Glutamatergic neuron (in vitro differentiated cells): Measurements from ENCODE around the gene CXCL1. TPM values are rescaled to one million over a fixed set of nuclear protein-coding genes. Genes with fewer than 3 reads are reported as not detected.

Experiments
- DNase-seq: peaks from one replicate; pipeline ENCODE4 v3.0.0; 2022
- H3K27ac Mint-ChIP-seq: one replicate; pipeline ENCODE4 v1.8.0; 2020; ENCODE audit warnings: mild to moderate bottlenecking, mixed read lengths, inconsistent platforms; ENCODE audit not compliant: unreplicated experiment
- H3K27me3 Mint-ChIP-seq: one replicate; pipeline ENCODE4 v1.8.0; 2020; ENCODE audit warnings: mild to moderate bottlenecking, moderate library complexity, mixed read lengths, inconsistent platforms; ENCODE audit not compliant: unreplicated experiment
- H3K36me3 Mint-ChIP-seq: one replicate; pipeline ENCODE4 v1.8.0; 2020; ENCODE audit warnings: mild to moderate bottlenecking, mixed read lengths, inconsistent platforms; ENCODE audit not compliant: unreplicated experiment
- H3K4me1 Mint-ChIP-seq: one replicate; pipeline ENCODE4 v1.8.0; 2020; ENCODE audit warnings: mild to moderate bottlenecking, low read depth, mixed read lengths, inconsistent platforms; ENCODE audit not compliant: unreplicated experiment
- H3K4me3 Mint-ChIP-seq: one replicate; pipeline ENCODE4 v1.8.0; 2020; ENCODE audit warnings: mild to moderate bottlenecking, mixed read lengths, inconsistent platforms; ENCODE audit not compliant: unreplicated experiment
- H3K9me3 Mint-ChIP-seq: one replicate; pipeline ENCODE4 v1.8.0; 2020; ENCODE audit warnings: mild to moderate bottlenecking, moderate library complexity, mixed read lengths, inconsistent platforms; ENCODE audit not compliant: unreplicated experiment
- CTCF ChIP-seq: fragments of 200-600 bp; sonication (generic); IDR thresholded peaks from one replicate; pipeline ENCODE4 v1.5.0; 2021; ENCODE audit not compliant: partially characterized antibody, unreplicated experiment
- total RNA-seq: library from RNA; stranded (reverse); fragmentation: NEBNext Ultra II Directional; extraction: Animal tissue kit (Norgen Biotek cat#: 25700); gene quantifications from one replicate; pipeline ENCODE4 v1.2.1, GENCODE V29; 2021; ENCODE audit not compliant: unreplicated experiment

The CXCL1 gene
- total RNA-seq, 1 donor from 2014 or later: not detected

GRCh38 chr4:73839715-73840114, 29.5 kb upstream of the CXCL1 start:
- no peaks in the 10 kb centered on the region for H3K9me3 Mint-ChIP-seq
- H3K36me3 Mint-ChIP-seq: no peaks in the 10 kb centered on the region
- H3K4me3 Mint-ChIP-seq: no peak overlapping the region

GRCh38 chr4:73841243-73841925, 27.8 kb upstream of the CXCL1 start:
- H3K4me3 Mint-ChIP-seq: no peak overlapping the region
- H3K9me3 Mint-ChIP-seq: no peaks in the 10 kb centered on the region
- DNase-seq: no peak
- no peaks in the 10 kb centered on the region for H3K4me1 Mint-ChIP-seq
- no peak for TF ChIP-seq CTCF
- no peaks in the 10 kb centered on the region for H3K36me3 Mint-ChIP-seq
- no peak overlapping the region for H3K27ac Mint-ChIP-seq
- peaks cover 2% of the 10 kb centered on the region for H3K27me3 Mint-ChIP-seq

More at GRCh38 chr4:73839715-73840114, 29.5 kb upstream of the CXCL1 start:
- H3K27me3 Mint-ChIP-seq: peaks cover 2% of the 10 kb centered on the region
- no peak for TF ChIP-seq CTCF
- no peak overlapping the region for H3K27ac Mint-ChIP-seq
- H3K4me1 Mint-ChIP-seq: no peaks in the 10 kb centered on the region
- DNase-seq: no peak

GRCh38 chr4:73842696-73843095, 26.5 kb upstream of the CXCL1 start:
- no peak for TF ChIP-seq CTCF
- H3K4me1 Mint-ChIP-seq: no peaks in the 10 kb centered on the region
- H3K4me3 Mint-ChIP-seq: no peak overlapping the region
- H3K27ac Mint-ChIP-seq: no peak overlapping the region
- H3K36me3 Mint-ChIP-seq: no peaks in the 10 kb centered on the region
- H3K27me3 Mint-ChIP-seq: no peaks in the 10 kb centered on the region
- H3K9me3 Mint-ChIP-seq: no peaks in the 10 kb centered on the region
- DNase-seq: no peak

GRCh38 chr4:73843369-73843768, 25.8 kb upstream of the CXCL1 start:
- H3K27ac Mint-ChIP-seq: no peak overlapping the region
- no peaks in the 10 kb centered on the region for H3K36me3 Mint-ChIP-seq
- no peaks in the 10 kb centered on the region for H3K4me1 Mint-ChIP-seq
- no peak for DNase-seq
- TF ChIP-seq CTCF: no peak
- no peaks in the 10 kb centered on the region for H3K9me3 Mint-ChIP-seq
- H3K27me3 Mint-ChIP-seq: no peaks in the 10 kb centered on the region
- H3K4me3 Mint-ChIP-seq: no peak overlapping the region

GRCh38 chr4:73844345-73844744, 24.8 kb upstream of the CXCL1 start:
- Mint-ChIP-seq H3K27me3 (no peaks in the 10 kb centered on the region), H3K36me3 (no peaks in the 10 kb centered on the region), H3K27ac (no peak overlapping the region), H3K9me3 (no peaks in the 10 kb centered on the region), H3K4me1 (no peaks in the 10 kb centered on the region), H3K4me3 (no peak overlapping the region)
- DNase-seq: no peak
- no peak for TF ChIP-seq CTCF
